ENCODE results near the gene HOXC5.
"Not testable (repeated sequence)": the region's sequence is repeated elsewhere in the genome, so short reads cannot be mapped to it uniquely, and the experiment has no call there.

Gene HOXC5

DNA sequence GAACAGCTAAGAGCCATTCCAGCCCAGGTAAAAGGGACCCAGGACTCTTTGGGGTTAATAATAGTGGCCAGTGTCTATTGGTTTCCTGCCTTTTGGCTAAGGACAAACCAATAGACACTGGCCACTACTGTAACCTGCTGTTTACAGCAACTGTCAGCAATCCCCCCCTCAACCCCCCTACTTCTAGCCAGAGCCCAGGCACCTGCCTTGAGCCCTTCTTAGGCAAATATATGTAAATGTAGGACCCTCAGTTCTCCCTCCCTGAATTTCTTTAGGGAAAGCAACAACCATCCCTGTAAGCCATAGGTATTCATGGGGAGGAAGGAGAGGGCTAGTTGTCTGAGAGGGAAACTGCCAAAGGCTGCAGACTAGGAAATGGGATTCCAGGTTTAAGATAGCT is 43.1 kb downstream of the HOXC5 start:
- no peak for DNase-seq

DNA sequence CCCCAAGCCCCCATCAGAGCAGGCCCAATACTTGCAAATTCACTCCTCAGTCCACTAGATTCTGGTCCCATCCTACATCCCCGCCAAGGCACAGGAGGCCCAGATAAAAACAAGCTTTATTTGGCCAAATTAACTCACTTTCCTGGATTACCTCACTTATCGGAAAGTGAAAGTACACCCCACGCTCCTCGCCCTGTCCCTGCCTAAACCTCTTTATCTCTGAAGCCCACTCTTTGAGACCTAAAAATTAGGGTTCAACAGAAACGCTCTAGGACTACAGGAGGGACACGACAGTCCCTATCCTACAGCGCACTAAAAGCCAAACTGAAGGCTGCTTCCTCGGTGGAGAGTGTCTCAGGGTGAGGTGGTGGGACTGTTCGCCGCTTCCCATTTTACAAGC is 45.0 kb downstream of the HOXC5 start:
- not testable (repeated sequence) for DNase-seq

DNA sequence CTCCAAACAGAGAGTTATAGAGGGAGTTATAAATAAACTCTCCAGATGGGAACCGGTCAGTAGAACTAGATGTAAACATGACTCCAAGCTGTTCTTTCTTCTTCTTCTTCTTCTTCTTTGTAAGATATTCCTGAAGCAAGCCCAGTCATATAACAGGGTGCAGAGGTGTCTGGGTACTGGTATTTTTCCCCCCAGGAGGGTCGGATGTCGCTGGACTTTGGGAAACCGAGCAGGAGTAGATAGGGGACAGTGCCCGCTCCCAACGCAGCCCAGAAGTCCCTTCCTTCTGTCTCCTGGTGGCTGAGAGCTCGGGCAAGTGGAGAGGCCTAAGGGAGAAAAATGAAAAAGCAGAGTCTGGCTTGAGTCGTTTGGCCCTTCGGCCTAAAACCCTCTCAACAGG is 46.3 kb downstream of the HOXC5 start:
- DNase-seq, result not testable (repeated sequence)

DNA sequence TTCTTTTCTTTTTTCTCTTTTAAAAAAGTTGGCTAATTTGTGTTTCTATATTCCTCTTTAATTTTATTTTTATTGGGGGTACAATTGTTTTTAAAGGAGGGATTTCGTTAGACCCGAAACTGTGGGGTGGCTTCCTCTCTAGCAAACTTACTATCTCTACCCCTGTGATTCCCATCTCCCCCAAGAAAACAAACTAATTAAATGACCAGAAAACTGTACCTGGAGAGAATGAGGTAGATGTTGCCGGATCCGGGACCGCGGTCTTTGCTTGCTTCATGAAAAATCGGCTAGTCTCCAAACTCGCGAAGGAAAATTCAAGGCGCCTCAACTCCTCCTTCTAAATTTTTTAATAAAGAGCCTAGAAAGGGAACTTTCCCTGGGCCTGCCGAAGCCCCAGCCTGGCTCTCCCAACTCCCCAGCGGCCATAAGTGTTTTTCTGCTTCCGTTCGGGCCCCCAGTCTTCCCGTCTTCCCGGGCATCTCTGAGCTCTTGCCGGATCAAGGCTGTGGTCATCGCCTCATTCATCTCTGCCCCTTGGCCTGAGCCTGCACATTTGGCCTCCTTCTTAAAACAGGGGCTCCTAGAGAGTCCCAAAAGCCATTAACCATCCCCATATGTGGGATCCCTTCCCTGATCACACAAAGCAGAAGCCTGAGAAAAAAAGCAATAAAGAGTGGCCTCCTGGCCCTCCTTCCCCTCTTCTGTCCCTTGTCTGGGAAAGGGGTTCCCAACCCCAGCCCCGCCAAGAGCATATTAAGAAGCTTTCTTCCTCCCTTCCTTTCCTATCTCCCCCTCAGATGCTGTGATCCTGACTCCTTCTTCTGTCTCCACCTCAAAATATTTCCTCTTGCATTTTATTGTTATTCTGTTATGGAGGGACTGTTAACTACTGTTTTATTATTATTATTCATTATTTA is 47.4 kb downstream of the HOXC5 start:
- not testable (repeated sequence) for DNase-seq

DNA sequence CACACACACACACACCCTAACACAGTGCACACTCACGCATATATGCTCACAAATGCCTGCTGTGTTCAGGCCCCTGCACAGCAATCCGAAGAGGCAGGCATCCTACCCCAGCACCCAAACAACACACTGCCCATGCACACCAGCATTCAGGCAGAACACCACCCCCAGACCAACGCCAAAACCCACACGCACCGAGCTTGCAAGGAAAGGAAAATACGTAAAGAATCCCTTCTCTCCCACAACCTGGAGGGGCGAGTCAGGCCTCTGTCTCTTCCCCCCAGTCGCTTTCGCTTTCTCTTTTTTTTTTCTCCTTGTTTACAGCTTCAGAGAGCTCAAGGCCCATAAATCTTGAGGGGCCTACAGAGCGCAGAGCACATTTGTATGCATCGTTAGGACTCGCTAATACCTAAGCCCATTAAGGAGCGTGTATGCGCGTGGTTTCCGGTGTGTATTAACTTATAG is 48.2 kb downstream of the HOXC5 start:
- DNase-seq, result peak; percentile 38

DNA sequence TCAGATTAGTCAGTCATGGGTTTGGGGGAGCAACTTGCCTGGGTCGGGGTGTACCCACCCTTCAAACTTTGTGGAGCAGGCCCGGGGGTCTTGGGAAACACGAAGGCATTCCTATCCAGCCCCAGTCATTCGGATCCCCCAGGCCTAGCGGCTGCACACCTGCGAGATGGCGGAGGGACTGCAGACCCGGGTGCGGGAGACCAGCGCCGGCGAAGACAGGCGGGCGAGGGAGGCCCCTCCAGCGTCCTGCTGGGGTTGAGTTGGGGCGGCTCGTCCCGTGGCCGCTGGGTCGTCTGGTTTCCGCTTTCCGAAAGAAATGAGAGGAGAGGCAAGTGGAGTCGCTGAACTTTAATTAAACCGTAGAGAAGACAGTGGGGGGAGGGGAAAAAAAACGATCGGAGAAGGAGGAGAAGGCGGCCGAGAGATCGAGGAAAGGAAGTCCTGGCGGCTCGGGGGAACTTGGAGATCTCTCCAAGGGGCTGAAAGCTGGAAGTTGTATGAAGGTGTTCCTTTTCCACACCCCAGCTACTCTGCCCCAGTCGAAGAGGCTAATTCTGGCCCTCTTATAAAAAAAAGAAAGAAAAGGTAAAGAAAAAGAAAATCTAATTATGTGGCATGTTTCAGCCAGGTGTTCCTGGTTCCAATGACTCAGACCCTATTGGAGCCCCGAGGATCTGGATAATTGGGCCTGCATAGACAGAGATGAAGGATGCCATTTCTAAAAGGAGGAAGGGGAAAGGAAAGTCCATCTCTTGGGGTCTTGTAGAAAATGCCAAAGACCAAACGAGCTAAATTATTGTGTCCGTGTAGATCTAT is 48.9 kb downstream of the HOXC5 start:
- DNase-seq, result peak; percentile 29

DNA sequence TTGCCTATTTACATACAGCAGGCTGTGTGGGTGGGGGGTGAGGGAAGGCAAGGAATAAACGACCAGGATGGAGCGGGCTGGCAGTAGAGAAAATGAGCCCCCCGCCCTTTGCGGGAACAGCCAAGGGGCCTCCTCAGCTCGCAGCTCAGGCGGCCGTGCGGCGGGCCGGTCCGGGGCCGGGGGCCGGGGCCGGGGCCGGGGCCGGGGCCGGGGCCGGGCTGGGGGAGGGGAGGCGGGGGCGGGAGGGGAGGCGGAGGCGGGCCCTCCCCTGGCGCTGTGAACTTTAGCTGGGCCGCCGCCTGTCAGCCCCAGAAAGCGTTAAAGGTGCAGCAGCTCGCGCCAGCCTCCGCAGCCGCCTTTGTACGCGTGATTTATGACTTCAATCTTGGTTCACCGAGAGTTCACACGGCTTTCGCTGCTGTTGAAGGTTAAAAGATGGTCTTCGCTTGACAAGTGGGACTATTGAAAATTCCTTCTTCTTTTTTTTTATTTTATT is 49.6 kb downstream of the HOXC5 start:
- DNase-seq, result peak; percentile 63
